GM12801 (cell line): ENCODE data around the gene RFPL4A.
"Not testable (repeated sequence)": the region's sequence is repeated elsewhere in the genome, so short reads cannot be mapped to it uniquely, and the experiment has no call there.

Experiments used
- TF ChIP-seq, protein P1 (sequence below): IDR thresholded peaks from one replicate; pipeline ENCODE4 v1.5.1; 2011; ENCODE audit warnings: control low read depth; ENCODE audit not compliant: insufficient read length; ENCODE audit errors: extremely low read depth

The RFPL4A gene

DNA sequence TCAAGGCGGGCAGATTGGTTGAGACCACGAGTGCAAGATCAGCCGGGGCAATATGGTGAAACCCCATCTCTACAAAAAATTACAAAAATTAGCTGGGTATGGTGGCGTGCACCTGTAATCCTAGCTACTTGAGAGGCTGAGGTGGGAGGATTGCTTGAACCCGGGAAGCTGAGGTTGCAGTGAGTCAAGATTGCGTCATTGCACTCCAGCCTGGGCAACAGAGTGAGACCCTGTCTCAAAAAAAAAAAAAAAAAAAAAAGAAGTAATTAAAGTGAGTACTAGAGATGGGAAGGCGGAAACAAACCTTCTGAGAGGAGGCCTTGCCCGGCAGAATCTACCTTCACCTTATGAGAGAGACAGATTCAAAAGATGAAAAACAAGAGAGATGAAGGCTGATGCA, 35.4 kb upstream of the RFPL4A start:
- TF ChIP-seq, protein P1, sequence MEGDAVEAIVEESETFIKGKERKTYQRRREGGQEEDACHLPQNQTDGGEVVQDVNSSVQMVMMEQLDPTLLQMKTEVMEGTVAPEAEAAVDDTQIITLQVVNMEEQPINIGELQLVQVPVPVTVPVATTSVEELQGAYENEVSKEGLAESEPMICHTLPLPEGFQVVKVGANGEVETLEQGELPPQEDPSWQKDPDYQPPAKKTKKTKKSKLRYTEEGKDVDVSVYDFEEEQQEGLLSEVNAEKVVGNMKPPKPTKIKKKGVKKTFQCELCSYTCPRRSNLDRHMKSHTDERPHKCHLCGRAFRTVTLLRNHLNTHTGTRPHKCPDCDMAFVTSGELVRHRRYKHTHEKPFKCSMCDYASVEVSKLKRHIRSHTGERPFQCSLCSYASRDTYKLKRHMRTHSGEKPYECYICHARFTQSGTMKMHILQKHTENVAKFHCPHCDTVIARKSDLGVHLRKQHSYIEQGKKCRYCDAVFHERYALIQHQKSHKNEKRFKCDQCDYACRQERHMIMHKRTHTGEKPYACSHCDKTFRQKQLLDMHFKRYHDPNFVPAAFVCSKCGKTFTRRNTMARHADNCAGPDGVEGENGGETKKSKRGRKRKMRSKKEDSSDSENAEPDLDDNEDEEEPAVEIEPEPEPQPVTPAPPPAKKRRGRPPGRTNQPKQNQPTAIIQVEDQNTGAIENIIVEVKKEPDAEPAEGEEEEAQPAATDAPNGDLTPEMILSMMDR = no peak

GRCh38 chr19:55738302-55738701, 20.6 kb upstream of the RFPL4A start, which contains the start of gene NLRP9:
Gene NLRP9, minus strand, starts transcription at chr19:55738402. Its CDS starts 28 bp downstream, at chr19:55738374.
- TF ChIP-seq, protein P1 = no peak

- TF ChIP-seq, protein P1 = no peak
Measured at GRCh38 chr19:55750715-55751114, 8.2 kb upstream of the RFPL4A start.

DNA sequence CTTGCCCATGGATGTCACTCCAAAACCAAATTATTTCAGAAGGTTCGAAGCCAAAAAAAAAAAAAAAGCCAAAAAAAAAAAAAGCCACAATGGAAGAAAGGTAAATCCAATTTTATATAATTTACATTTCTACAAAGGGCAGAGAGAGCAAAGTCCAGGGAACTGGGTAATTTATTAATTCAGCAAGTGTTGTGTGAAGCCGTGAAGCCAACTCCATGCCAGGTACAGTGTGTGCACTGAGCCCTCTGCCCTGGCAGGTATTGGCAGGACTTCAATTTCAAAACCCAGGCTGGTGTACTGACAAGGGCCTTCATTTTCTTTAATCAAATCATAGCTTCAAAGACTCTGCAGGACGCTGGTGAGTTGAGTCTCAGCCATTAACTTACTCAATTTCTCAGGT, 5.5 kb upstream of the RFPL4A start:
- TF ChIP-seq, protein P1 = no peak

DNA sequence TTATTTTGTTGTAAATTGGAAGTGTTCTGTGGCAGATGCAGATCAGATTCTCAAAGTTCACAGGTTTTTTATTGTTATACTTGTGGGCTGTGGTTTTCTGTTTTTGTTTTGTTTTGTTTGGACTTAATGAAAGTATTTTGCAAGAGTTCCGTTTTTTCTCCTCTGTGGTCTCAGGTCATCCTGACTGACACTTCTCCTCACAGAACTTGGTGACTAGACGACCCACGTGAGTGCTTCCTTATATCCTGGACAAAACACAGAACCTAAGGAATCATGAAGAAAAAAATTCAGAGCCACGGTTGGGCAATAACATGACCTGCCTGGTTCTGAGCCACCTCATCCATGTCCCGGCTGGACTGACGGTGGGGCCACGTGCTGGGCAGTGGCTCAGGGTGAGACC, 7.6 kb downstream of the RFPL4A start:
- TF ChIP-seq, protein P1 = no peak

- TF ChIP-seq, protein P1 = not testable (repeated sequence)
Measured at GRCh38 chr19:55768818-55769217, 9.9 kb downstream of the RFPL4A start, which contains the start of gene RFPL4AL1. Gene RFPL4AL1, plus strand, starts transcription at chr19:55769118. Its CDS starts 2,687 bp downstream, at chr19:55771805.

- TF ChIP-seq, protein P1 = no peak
Measured at GRCh38 chr19:55777528-55777927, 18.6 kb downstream of the RFPL4A start.
